Measurements from ENCODE around the gene IARS2. TPM values are rescaled to one million over a fixed set of nuclear protein-coding genes. Genes with fewer than 3 reads are reported as not detected.
"Not testable (repeated sequence)": the region's sequence is repeated elsewhere in the genome, so short reads cannot be mapped to it uniquely, and the experiment has no call there.

IARS2 gene
- total RNA-seq, 1 donor from 2014 or later, result 76.6 TPM

GRCh38 chr1:220159041-220159440 lies 65.1 kb downstream of the IARS2 start:
- no peak for FAIRE-seq

GRCh38 chr1:220160027-220160426 lies 66.1 kb downstream of the IARS2 start:
- FAIRE-seq (no peak), DNase-seq (ENCODE audit: low spot score in 2 of 2) (no peak)

More at GRCh38 chr1:220159041-220159440, 65.1 kb downstream of the IARS2 start:
- no peak for DNase-seq (ENCODE audit: low spot score in 2 of 2)

GRCh38 chr1:220164116-220164515 lies 70.2 kb downstream of the IARS2 start:
- no peak for FAIRE-seq

GRCh38 chr1:220164517-220164916 lies 70.6 kb downstream of the IARS2 start:
- no peak for DNase-seq (ENCODE audit: low spot score in 2 of 2)
- FAIRE-seq, result no peak

More at GRCh38 chr1:220164116-220164515, 70.2 kb downstream of the IARS2 start:
- DNase-seq (ENCODE audit: low spot score in 2 of 2), result no peak

- FAIRE-seq, result no peak
- DNase-seq (ENCODE audit: low spot score in 2 of 2), result no peak
These were observed 72.9 kb downstream of the IARS2 start for GRCh38 chr1:220166853-220167252.

GRCh38 chr1:220169887-220170286 lies 76.0 kb downstream of the IARS2 start:
- FAIRE-seq; DNase-seq (ENCODE audit: low spot score in 2 of 2): not testable (repeated sequence)

- DNase-seq (ENCODE audit: low spot score in 2 of 2) (no peak), FAIRE-seq (no peak)
These were observed 77.0 kb downstream of the IARS2 start for GRCh38 chr1:220170836-220171526.

- DNase-seq (ENCODE audit: low spot score in 2 of 2), result no peak
- no peak for FAIRE-seq
These were observed 82.6 kb downstream of the IARS2 start for GRCh38 chr1:220176540-220176939.

GRCh38 chr1:220182111-220182510 lies 88.2 kb downstream of the IARS2 start:
- no peak for FAIRE-seq
- DNase-seq (ENCODE audit: low spot score in 2 of 2), result no peak

- no peak for FAIRE-seq
- no peak for DNase-seq (ENCODE audit: low spot score in 2 of 2)
These were observed 88.7 kb downstream of the IARS2 start for GRCh38 chr1:220182656-220183055.

- FAIRE-seq, result no peak
- DNase-seq (ENCODE audit: low spot score in 2 of 2), result no peak
These were observed 90.6 kb downstream of the IARS2 start for GRCh38 chr1:220184506-220184905.

GRCh38 chr1:220186752-220187151 lies 92.8 kb downstream of the IARS2 start:
- DNase-seq (ENCODE audit: low spot score in 2 of 2), result no peak
- no peak for FAIRE-seq

- FAIRE-seq, result no peak
These were observed 94.6 kb downstream of the IARS2 start for GRCh38 chr1:220188538-220188937.

GRCh38 chr1:220189750-220190347 lies 95.9 kb downstream of the IARS2 start:
- DNase-seq (ENCODE audit: low spot score in 2 of 2) (peak in 1 of 2 donors; percentile 17), FAIRE-seq (peak; percentile 98)

More at GRCh38 chr1:220188538-220188937, 94.6 kb downstream of the IARS2 start:
- no peak for DNase-seq (ENCODE audit: low spot score in 2 of 2)

GRCh38 chr1:220195701-220196100 lies 101.8 kb downstream of the IARS2 start:
- FAIRE-seq (no peak), DNase-seq (ENCODE audit: low spot score in 2 of 2) (no peak)

Small RNA genes within 50 kb of the gene (small RNA-seq; reads per million reads assigned to genes)
- 0.13 reads per million for gene MIR194-1
- gene MIR215, result 0.94 reads per million, percentile 64 among the genes with 10 or more reads in this experiment

Other genes with a start within 250 kb of the IARS2 start
- gene SLC30A10, start 165.6 kb upstream of the IARS2 start, total RNA-seq, result 19.2 TPM
- 199 TPM for gene EPRS1, start 47.6 kb upstream of the IARS2 start, total RNA-seq
- gene BPNT1, start 4.3 kb upstream of the IARS2 start, total RNA-seq, result 25.7 TPM
- 33.0 TPM for gene RAB3GAP2, start 178.3 kb downstream of the IARS2 start, total RNA-seq

All from frontal cortex (tissue), 4 donors.